OCI-LY7 (cell line): Measurements from ENCODE around the gene VIPR2. TPM values are rescaled to one million over a fixed set of nuclear protein-coding genes. Genes with fewer than 3 reads are reported as not detected.

Source experiments
- BruUV-seq: library from RNA; stranded (reverse); fragments of 400-500 nt; replicated peaks from 2 replicates; lab custom pipeline; 2021; lab: Mats Ljungman, UMichigan
- CTCF ChIA-PET: fragments of 300-600 bp; sonication (Branson Sonifier 250); formaldehyde crosslinking; loops from one replicate; lab custom pipeline; 2022; ENCODE audit warnings: antibody characterized with exemption; ENCODE audit not compliant: unreplicated experiment; lab: Charles Lee
- POLR2A ChIA-PET: fragments of 300-600 bp; sonication (Branson Sonifier 250); formaldehyde crosslinking; loops from one replicate; lab custom pipeline; 2022; ENCODE audit warnings: antibody characterized with exemption; lab: Charles Lee
- DNase-seq: peaks from one replicate; pipeline ENCODE4 v3.0.0-alpha.2; 2015; ENCODE audit warnings: low spot score
- H2AFZ ChIP-seq: fragments of 200-600 bp; sonication (generic), shearing (Covaris generic); 2 replicates; pipeline ENCODE4 v1.6.1; 2014; ENCODE audit warnings: mild to moderate bottlenecking, antibody characterized with exemption, low read length, moderate library complexity
- H3K27ac ChIP-seq: fragments of 200-600 bp; sonication (generic); 2 replicates; pipeline ENCODE4 v1.5.1; 2014; ENCODE audit warnings: mixed run types, low read depth, mild to moderate bottlenecking, moderate library complexity, low read length, inconsistent platforms; ENCODE audit not compliant: poor library complexity, severe bottlenecking
- H3K36me3 ChIP-seq: fragments of 200-600 bp; sonication (generic); 2 replicates; pipeline ENCODE4 v1.6.1; 2014; ENCODE audit warnings: mild to moderate bottlenecking, antibody characterized with exemption, low read length, moderate library complexity, mixed read lengths; ENCODE audit not compliant: insufficient read depth
- H3K4me1 ChIP-seq: fragments of 200-600 bp; sonication (generic); 2 replicates; pipeline ENCODE4 v1.5.1; 2014; ENCODE audit warnings: mild to moderate bottlenecking, low read length; ENCODE audit not compliant: insufficient read depth, poor library complexity, severe bottlenecking
- H3K4me2 ChIP-seq: fragments of 200-600 bp; sonication (generic); 2 replicates; pipeline ENCODE4 v1.6.1; 2014; ENCODE audit warnings: mild to moderate bottlenecking, low read length
- H3K4me3 ChIP-seq: fragments of 200-600 bp; sonication (generic); 2 replicates; pipeline ENCODE4 v1.5.1; 2014; ENCODE audit warnings: mild to moderate bottlenecking, low read depth, low read length; ENCODE audit not compliant: poor library complexity, severe bottlenecking
- H3K79me2 ChIP-seq: fragments of 200-600 bp; sonication (generic); 2 replicates; pipeline ENCODE4 v1.6.1; 2016; ENCODE audit warnings: low read depth, mild to moderate bottlenecking, low read length, moderate library complexity, mixed read lengths; ENCODE audit not compliant: insufficient read depth
- H3K9me2 ChIP-seq: fragments of 200-600 bp; sonication (generic); 2 replicates; pipeline ENCODE4 v1.6.1; 2016; ENCODE audit warnings: mild to moderate bottlenecking, low read length, mixed read lengths; ENCODE audit not compliant: insufficient read depth
- H3K9me3 ChIP-seq: fragments of 200-600 bp; sonication (generic); 2 replicates; pipeline ENCODE4 v1.6.1; 2014; ENCODE audit warnings: mild to moderate bottlenecking, mixed run types, low read length, mixed read lengths
- H4K20me1 ChIP-seq: fragments of 200-600 bp; sonication (generic); 2 replicates; pipeline ENCODE4 v1.6.1; 2014; ENCODE audit warnings: mild to moderate bottlenecking, antibody characterized with exemption, low read length, moderate library complexity, mixed read lengths; ENCODE audit not compliant: insufficient read depth
- EZH2phosphoT487 ChIP-seq: fragments of 200-600 bp; sonication (generic); IDR thresholded peaks from 2 replicates; pipeline ENCODE4 v1.6.1; 2018; ENCODE audit warnings: low read depth, borderline replicate concordance, mild to moderate bottlenecking, mixed run types, antibody characterized with exemption, low read length, moderate library complexity, mixed read lengths
- intact Hi-C: fragments of 100-400 bp; cut with micrococcal nuclease; formaldehyde crosslinking; loops from one replicate; pipeline ENCODE4 v1.10.0; 2022; ENCODE audit not compliant: unreplicated experiment
- total RNA-seq, 2 experiments: library from RNA; depleted of rRNA in 1 of 2; stranded (reverse); fragments of >200 nt in 1 of 2; shearing (Covaris generic) in 1 of 2; gene quantifications; 2 replicates each; pipeline ENCODE4 v1.2.3, GENCODE V29; 2014 to 2022
- TF ChIP-seq, protein P1 (sequence below): fragments of 200-600 bp; sonication (generic); conservative IDR thresholded peaks from 2 replicates; pipeline ENCODE4 v1.5.1; 2014; ENCODE audit warnings: mild to moderate bottlenecking, antibody characterized with exemption, low read length, moderate library complexity, mixed read lengths

VIPR2 gene
- total RNA-seq, 2 experiments from 2014 or later = not detected

DNA sequence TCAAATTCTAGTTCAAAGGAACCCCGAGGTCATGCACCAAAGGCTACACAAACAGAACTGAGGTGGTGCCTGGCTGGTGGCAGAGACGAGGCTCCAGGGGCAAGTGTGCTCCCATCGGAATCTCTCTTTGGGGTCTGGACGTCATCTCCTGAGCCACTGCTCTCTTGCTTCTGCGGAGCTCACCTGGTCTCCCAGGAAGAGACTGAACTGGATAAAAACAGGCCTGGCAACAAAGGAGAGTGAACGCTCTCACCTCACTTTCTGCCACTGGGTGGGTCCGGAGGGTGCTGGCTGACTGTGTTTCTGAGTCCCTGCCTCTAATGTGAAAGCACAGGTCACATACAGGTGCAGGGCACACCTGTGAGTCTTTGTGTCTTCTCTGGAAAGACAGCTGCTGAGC is 22.4 kb downstream of the VIPR2 start:
- TF ChIP-seq, protein P1, sequence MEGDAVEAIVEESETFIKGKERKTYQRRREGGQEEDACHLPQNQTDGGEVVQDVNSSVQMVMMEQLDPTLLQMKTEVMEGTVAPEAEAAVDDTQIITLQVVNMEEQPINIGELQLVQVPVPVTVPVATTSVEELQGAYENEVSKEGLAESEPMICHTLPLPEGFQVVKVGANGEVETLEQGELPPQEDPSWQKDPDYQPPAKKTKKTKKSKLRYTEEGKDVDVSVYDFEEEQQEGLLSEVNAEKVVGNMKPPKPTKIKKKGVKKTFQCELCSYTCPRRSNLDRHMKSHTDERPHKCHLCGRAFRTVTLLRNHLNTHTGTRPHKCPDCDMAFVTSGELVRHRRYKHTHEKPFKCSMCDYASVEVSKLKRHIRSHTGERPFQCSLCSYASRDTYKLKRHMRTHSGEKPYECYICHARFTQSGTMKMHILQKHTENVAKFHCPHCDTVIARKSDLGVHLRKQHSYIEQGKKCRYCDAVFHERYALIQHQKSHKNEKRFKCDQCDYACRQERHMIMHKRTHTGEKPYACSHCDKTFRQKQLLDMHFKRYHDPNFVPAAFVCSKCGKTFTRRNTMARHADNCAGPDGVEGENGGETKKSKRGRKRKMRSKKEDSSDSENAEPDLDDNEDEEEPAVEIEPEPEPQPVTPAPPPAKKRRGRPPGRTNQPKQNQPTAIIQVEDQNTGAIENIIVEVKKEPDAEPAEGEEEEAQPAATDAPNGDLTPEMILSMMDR = no peak
- TF ChIP-seq EZH2phosphoT487 = no peak
- Histone ChIP-seq H3K36me3 (no peaks in the 10 kb centered on the region), H3K9me2 (no peaks in the 10 kb centered on the region), H3K4me1 (no peaks in the 10 kb centered on the region), H3K79me2 (no peaks in the 10 kb centered on the region), H3K27ac (no peak overlapping the region), H3K9me3 (no peaks in the 10 kb centered on the region), H2AFZ (no peak overlapping the region), H3K4me2 (no peak overlapping the region), H4K20me1 (no peaks in the 10 kb centered on the region), H3K4me3 (no peak overlapping the region)
- BruUV-seq = no TSS peak
- POLR2A ChIA-PET = no interaction called here
- intact Hi-C loops = no loop called here
- CTCF ChIA-PET = no interaction called here
- no peak for DNase-seq

DNA sequence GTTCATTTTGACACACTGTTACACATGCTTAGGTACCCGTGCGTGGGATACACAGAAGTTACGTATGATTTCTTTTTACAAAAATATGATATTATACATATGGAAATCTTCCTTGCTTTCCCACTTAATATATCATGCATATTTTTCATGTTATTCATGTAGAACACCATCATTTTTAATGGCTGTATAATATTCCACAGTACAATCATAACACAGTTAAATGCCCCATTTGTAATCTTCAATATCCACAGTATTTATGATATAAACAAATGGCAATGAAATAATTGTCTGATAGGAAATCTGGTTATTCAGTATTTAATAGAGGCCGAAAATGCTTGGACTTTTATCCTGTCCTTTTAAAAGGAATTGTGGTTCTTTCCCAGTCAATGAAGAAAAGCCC is 23.2 kb downstream of the VIPR2 start:
- H3K4me1 ChIP-seq = no peaks in the 10 kb centered on the region
- TF ChIP-seq, protein P1 = no peak
- TF ChIP-seq EZH2phosphoT487 = no peak
- DNase-seq = no peak
- H3K9me2 ChIP-seq = no peaks in the 10 kb centered on the region
- ChIA-PET CTCF (no interaction called here), POLR2A (no interaction called here)
- no peaks in the 10 kb centered on the region for H4K20me1 ChIP-seq
- no peaks in the 10 kb centered on the region for H3K9me3 ChIP-seq
- no peak overlapping the region for H3K4me3 ChIP-seq
- no peaks in the 10 kb centered on the region for H3K36me3 ChIP-seq
- intact Hi-C loops = no loop called here
- no peak overlapping the region for H3K27ac ChIP-seq
- H3K79me2 ChIP-seq = no peaks in the 10 kb centered on the region
- BruUV-seq = no TSS peak
- no peak overlapping the region for H2AFZ ChIP-seq
- no peak overlapping the region for H3K4me2 ChIP-seq

DNA sequence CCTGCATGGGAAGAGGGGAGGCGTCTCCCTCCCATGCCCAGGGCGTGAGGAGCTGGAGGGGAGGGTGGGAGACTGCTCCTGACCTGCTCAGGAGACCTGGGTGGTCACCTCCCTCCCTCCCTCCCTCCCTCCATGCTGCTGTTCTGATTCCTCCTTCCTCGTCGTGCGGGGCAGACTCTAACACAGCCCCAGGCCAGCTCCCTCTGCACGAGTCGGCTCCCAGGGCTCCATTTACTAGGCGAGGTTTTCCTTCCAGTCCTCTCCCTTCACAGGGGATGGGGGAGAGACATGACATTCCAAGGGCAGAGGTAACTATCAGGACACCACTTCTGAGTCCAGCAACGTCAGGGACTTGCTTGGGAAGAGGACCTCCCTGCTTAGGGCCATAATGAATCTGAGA is 23.6 kb downstream of the VIPR2 start:
- Histone ChIP-seq H3K9me3 (no peaks in the 10 kb centered on the region), H4K20me1 (no peaks in the 10 kb centered on the region), H3K79me2 (no peaks in the 10 kb centered on the region), H3K4me3 (no peak overlapping the region), H3K36me3 (no peaks in the 10 kb centered on the region), H3K4me1 (no peaks in the 10 kb centered on the region), H2AFZ (no peak overlapping the region), H3K4me2 (no peak overlapping the region), H3K9me2 (no peaks in the 10 kb centered on the region), H3K27ac (no peak overlapping the region)
- no peak for DNase-seq
- CTCF ChIA-PET = no interaction called here
- TF ChIP-seq, protein P1 = no peak
- TF ChIP-seq EZH2phosphoT487 = no peak
- no TSS peak for BruUV-seq
- intact Hi-C loops = no loop called here
- POLR2A ChIA-PET = no interaction called here
